ENCODE results near the gene PTPN22.

The PTPN22 gene

DNA sequence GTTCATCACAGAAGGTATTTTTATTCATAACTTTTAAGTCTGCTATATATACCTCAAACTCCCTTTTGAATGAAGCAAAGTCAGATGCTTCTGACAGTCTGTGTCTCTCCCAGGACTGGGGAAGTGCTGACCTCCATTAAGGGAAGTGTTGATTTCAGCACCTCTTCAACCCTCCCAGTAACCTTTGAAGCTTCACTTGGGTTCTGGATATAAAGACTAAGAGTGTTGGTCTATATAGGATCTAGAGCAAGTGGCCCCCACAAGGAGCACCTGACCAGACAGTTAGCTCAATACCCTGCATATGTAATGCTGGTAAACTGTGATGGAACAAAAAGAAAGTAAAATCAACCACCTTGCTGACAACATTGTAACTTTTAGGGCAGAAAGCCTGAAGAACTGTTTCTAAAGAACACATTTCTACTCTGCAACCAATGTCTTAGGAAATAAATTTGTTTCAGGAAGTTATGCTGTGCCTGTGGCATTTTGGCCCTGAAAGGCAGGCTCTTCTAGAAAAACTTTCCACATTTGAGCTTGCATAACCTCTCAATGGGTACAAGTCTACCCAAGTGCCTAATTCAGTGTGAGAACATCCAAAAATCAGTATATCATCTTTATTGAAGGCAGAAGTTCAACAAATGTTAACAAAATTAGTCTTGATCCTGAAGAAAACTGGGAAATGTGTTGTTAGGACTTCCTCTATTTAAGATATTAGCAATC lies 865 bp upstream of the PTPN22 start:
- no peak for TF ChIP-seq GATA2 (IDR thresholded peaks at IDR 0.05; ENCODE audit: low read depth, low read length)
- TF ChIP-seq GATA3 (IDR thresholded peaks at IDR 0.05; ENCODE audit: low read depth, low read length), result no peak

- TF ChIP-seq GATA2 (IDR thresholded peaks at IDR 0.05; ENCODE audit: low read depth, low read length), result no peak
- no peak for TF ChIP-seq GATA3 (IDR thresholded peaks at IDR 0.05; ENCODE audit: low read depth, low read length)
Measured at GRCh38 chr1:113870778-113871177, 734 bp downstream of the PTPN22 start.

- TF ChIP-seq GATA3 (IDR thresholded peaks at IDR 0.05; ENCODE audit: low read depth, low read length), result no peak
- no peak for TF ChIP-seq GATA2 (IDR thresholded peaks at IDR 0.05; ENCODE audit: low read depth, low read length)
Measured at GRCh38 chr1:113868387-113869083, 3.0 kb downstream of the PTPN22 start.

GRCh38 chr1:113861641-113862040 lies 9.9 kb downstream of the PTPN22 start:
- TF ChIP-seq GATA3 (IDR thresholded peaks at IDR 0.05; ENCODE audit: low read depth, low read length), result no peak
- TF ChIP-seq GATA2 (IDR thresholded peaks at IDR 0.05; ENCODE audit: low read depth, low read length), result no peak

DNA sequence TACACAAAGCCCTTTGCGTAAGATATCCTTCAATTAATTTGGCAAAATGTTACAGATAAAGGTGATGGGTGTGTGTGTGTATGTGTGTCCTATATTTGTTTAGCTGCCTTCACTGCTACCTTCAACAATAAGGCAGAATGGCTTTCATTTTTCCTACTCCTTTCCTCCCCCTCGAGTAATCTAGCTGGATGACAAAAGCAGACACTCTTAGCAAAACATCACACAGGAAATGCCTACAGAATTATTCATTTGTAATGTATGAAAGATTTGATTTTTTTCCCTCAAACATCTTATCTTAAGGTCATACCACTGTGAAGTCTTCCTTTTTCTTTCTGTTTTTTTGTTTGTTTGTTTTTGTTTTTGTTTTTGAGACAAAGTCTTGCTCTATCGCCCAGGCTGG lies 10.6 kb downstream of the PTPN22 start:
- TF ChIP-seq GATA2 (IDR thresholded peaks at IDR 0.05; ENCODE audit: low read depth, low read length), result no peak
- no peak for TF ChIP-seq GATA3 (IDR thresholded peaks at IDR 0.05; ENCODE audit: low read depth, low read length)

- TF ChIP-seq GATA2 (IDR thresholded peaks at IDR 0.05; ENCODE audit: low read depth, low read length) (no peak), GATA3 (IDR thresholded peaks at IDR 0.05; ENCODE audit: low read depth, low read length) (no peak)
Measured at GRCh38 chr1:113859478-113860175, 11.9 kb downstream of the PTPN22 start.

GRCh38 chr1:113858982-113859381 lies 12.5 kb downstream of the PTPN22 start:
- TF ChIP-seq GATA3 (IDR thresholded peaks at IDR 0.05; ENCODE audit: low read depth, low read length) (no peak), GATA2 (IDR thresholded peaks at IDR 0.05; ENCODE audit: low read depth, low read length) (no peak)

DNA sequence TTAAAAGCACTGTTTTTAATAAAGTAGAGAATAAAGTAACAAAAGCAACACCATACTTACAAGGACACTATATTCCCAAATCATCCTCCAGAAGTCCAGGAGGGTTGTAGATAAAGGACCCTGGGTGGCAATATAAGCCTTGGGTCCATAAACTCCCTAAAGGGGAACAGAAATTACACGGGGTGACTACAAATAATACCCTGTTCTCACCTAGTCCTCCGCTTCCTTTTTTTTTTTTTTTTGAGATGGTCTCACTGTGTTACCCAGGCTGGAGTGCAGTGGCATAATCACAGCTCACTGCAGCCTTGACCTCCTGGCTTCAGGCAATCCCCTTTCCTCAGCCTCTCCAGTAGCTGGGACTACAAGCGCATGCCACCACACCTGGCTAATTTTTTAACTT lies 13.1 kb downstream of the PTPN22 start:
- no peak for TF ChIP-seq GATA2 (IDR thresholded peaks at IDR 0.05; ENCODE audit: low read depth, low read length)
- TF ChIP-seq GATA3 (IDR thresholded peaks at IDR 0.05; ENCODE audit: low read depth, low read length), result no peak

DNA sequence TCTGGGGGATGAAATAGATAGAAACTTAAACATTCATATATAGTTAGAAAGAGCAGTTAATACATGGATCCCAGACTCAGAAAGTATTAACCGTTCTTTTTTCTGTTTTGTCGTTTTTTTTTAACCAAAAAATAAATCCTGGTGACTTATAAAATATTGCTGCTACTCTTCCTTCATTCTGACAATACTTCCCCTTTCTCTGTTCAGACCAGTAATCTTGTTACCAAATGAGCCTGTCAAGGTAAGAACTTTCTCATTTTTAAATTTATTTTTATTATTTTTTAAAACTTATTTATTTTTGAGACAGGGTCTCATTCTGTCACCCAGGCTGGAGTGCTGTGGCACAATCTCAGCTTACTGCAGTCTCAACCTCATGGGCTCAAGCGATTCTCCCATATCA lies 13.7 kb downstream of the PTPN22 start:
- TF ChIP-seq GATA3 (IDR thresholded peaks at IDR 0.05; ENCODE audit: low read depth, low read length) (no peak), GATA2 (IDR thresholded peaks at IDR 0.05; ENCODE audit: low read depth, low read length) (no peak)

GRCh38 chr1:113856401-113856790 lies 15.1 kb downstream of the PTPN22 start:
- TF ChIP-seq GATA2 (IDR thresholded peaks at IDR 0.05; ENCODE audit: low read depth, low read length) (no peak), GATA3 (IDR thresholded peaks at IDR 0.05; ENCODE audit: low read depth, low read length) (no peak)

DNA sequence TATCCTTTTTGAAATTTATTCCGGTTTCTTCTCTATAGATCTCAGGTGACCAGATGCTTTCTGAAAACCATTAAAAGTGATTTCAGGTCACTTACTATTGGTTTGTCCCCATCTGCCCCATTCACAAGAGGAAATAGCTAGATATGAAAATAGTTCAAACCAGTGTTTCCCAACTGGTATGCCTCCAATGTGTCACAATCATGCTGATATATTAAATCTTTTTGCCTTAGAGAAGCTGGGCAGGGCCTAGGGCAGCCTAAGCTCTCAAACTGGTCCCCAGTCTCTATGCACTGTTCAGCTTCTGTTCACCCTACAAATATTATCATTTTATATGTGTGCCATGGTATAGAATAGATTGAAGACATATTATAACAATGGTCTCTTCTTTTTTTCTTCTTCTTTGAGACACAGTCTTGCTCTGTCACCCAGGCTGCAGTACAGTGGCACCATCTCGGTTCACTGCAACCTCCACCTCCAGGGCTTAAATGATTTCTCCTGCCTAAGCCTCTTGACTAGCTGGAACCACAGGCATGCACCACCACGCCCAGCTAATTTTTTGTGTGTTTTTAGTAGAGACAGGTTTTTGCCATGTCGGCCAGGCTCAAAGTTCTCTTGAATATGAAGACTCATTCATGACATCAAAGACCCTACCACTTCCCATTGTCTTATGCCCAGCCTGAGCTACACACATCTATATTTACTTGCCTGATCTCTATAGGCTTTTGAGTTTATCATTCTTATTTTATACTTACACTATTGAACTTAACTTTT lies 15.7 kb downstream of the PTPN22 start:
- TF ChIP-seq GATA2 (IDR thresholded peaks at IDR 0.05; ENCODE audit: low read depth, low read length) (no peak), GATA3 (IDR thresholded peaks at IDR 0.05; ENCODE audit: low read depth, low read length) (no peak)

DNA sequence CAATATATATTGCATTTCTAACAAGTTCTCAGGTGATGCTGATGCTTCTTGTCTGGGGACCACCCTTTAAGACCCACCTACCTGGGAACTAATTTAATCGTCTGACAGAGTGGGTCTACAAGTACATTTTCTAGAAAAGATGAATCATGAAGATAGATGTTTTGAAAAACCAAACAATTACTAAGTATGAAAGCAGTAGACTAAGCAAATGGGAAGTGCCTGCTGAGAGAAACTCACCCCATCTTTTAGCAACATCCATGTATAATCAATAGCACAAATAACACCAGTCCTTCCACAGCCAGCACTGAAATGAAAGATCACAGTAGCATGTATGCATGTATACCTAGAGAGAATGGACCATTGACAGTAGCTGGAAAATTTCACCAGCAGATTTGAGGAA lies 17.3 kb downstream of the PTPN22 start:
- TF ChIP-seq GATA3 (IDR thresholded peaks at IDR 0.05; ENCODE audit: low read depth, low read length), result no peak
- no peak for TF ChIP-seq GATA2 (IDR thresholded peaks at IDR 0.05; ENCODE audit: low read depth, low read length)

- TF ChIP-seq GATA3 (IDR thresholded peaks at IDR 0.05; ENCODE audit: low read depth, low read length) (no peak), GATA2 (IDR thresholded peaks at IDR 0.05; ENCODE audit: low read depth, low read length) (no peak)
Measured at GRCh38 chr1:113850127-113850796, 21.2 kb downstream of the PTPN22 start.

Data from SH-SY5Y (cell line).